K562 (cell line): ENCODE data around the gene TMEM184B. TPM values are rescaled to one million over a fixed set of nuclear protein-coding genes. Genes with fewer than 3 reads are reported as not detected.

ENCODE experiments used
- ATF7 ChIP-seq: fragments of 450-650 bp; IDR thresholded peaks from 2 replicates; pipeline ENCODE4 v1.7.1; 2014; ENCODE audit warnings: mild to moderate bottlenecking, moderate library complexity
- CCNT2 ChIP-seq: IDR thresholded peaks from 2 replicates; pipeline ENCODE4 v1.6.1; 2011; ENCODE audit warnings: borderline replicate concordance, low read depth, mild to moderate bottlenecking, moderate library complexity, mixed read lengths, low read length; ENCODE audit not compliant: insufficient read length; ENCODE audit errors: extremely low read depth
- ELF1 ChIP-seq: fragments of 200-800 bp; sonication (Bioruptor generic); IDR thresholded peaks from 2 replicates; pipeline ENCODE4 v1.6.1; 2016; ENCODE audit warnings: missing genetic modification characterization, missing compliant biosample characterization
- JUND ChIP-seq, 2 experiments: IDR thresholded peaks; 2 replicates in 1 of 2; 3 replicates in 1 of 2; pipeline ENCODE4 v1.6.1; 2011; ENCODE audit warnings: borderline replicate concordance in 2 of 2, low read depth in 2 of 2, low read length in 2 of 2, improper control_type of control experiment in 1 of 2, missing biosample characterization in 1 of 2, missing genetic modification characterization in 1 of 2, missing genetic modification reagents in 1 of 2
- MAZ ChIP-seq, 2 experiments: fragments of 450-650 bp in 1 of 2; sonication (generic) in 1 of 2; formaldehyde crosslinking; IDR thresholded peaks in 1 of 2; conservative IDR thresholded peaks in 1 of 2; 2 replicates each; pipeline versions ENCODE4 v1.4.0 to v1.5.0; 2020; ENCODE audit warnings: mild to moderate bottlenecking in 1 of 2, missing genetic modification reagents in 1 of 2
- RBBP5 ChIP-seq: fragments of 200-600 bp; sonication (generic); IDR thresholded peaks from 2 replicates; pipeline ENCODE4 v1.6.1; 2012; ENCODE audit warnings: borderline replicate concordance, mild to moderate bottlenecking, low read length, control low read depth, inconsistent platforms; ENCODE audit not compliant: insufficient read depth, poor library complexity, severe bottlenecking
- RFX7 ChIP-seq: fragments of 250-450 bp; sonication (Bioruptor Pico); IDR thresholded peaks from 2 replicates; pipeline ENCODE4 v1.5.1; 2021; ENCODE audit warnings: mild to moderate bottlenecking
- SUPT5H ChIP-seq: fragments of 450-650 bp; IDR thresholded peaks from 2 replicates; pipeline ENCODE4 v1.6.1; 2016
- ZBTB7A ChIP-seq: IDR thresholded peaks from 2 replicates; pipeline ENCODE4 v1.6.1; 2011; ENCODE audit warnings: low read depth, mild to moderate bottlenecking, low read length, moderate library complexity, borderline replicate concordance; ENCODE audit not compliant: control insufficient read depth
- polyA plus RNA-seq, 8 experiments: library from polyadenylated mRNA; depleted of rRNA in 4 of 8; stranded (reverse) in 5 of 8; unstranded in 3 of 8; fragments of >200 nt; fragmentation: Nextera tagmentation in 2 of 8; fragmentation: Illumina TruSeq in 1 of 8; extraction: Ambion mirVana in 2 of 8; extraction: Trizol in 1 of 8; gene quantifications; 2 replicates each; pipeline versions ENCODE4 v1.2.1 to v1.2.3, GENCODE V29; 2011 to 2014; ENCODE audit warnings: inconsistent platforms in 1 of 8, missing spikeins in 1 of 8
- total RNA-seq, 7 experiments: library from RNA; depleted of rRNA in 6 of 7; stranded (reverse); fragments of >200 nt in 6 of 7; fragmentation: Illumina TruSeq in 2 of 7; extraction: Trizol in 2 of 7; gene quantifications; 2 replicates each; pipeline versions ENCODE4 v1.2.1 to v1.2.3, GENCODE V29; 2011 to 2021; ENCODE audit warnings: low replicate concordance in 1 of 7
- TF ChIP-seq, protein P1 (sequence below): fragments of 450-650 bp; conservative IDR thresholded peaks from 2 replicates; pipeline ENCODE4 v1.6.1; 2016; ENCODE audit warnings: missing genetic modification characterization, low read depth, mild to moderate bottlenecking, control low read depth, missing compliant biosample characterization
- TF ChIP-seq, protein P2 (sequence below): fragments of 250-450 bp; sonication (Bioruptor Pico); IDR thresholded peaks from 2 replicates; pipeline ENCODE4 v1.4.0; 2020; ENCODE audit warnings: borderline replicate concordance
- TF ChIP-seq, protein P3 (sequence below), 2 experiments: fragments of 450-650 bp in 1 of 2; sonication (generic) in 1 of 2; formaldehyde crosslinking in 1 of 2; IDR thresholded peaks; 2 replicates each; pipeline versions ENCODE4 v1.7.1 to v1.9.0; 2016 to 2022; ENCODE audit warnings: inconsistent platforms in 1 of 2, mild to moderate bottlenecking in 1 of 2, missing genetic modification reagents in 1 of 2

TMEM184B gene
- total and polyA plus RNA-seq, 9 of the 15 experiments (the other 6 are each of a cell fraction or from before 2014, with no cell fraction given) = 0.31 to 25.1 (median 6.2) TPM

DNA sequence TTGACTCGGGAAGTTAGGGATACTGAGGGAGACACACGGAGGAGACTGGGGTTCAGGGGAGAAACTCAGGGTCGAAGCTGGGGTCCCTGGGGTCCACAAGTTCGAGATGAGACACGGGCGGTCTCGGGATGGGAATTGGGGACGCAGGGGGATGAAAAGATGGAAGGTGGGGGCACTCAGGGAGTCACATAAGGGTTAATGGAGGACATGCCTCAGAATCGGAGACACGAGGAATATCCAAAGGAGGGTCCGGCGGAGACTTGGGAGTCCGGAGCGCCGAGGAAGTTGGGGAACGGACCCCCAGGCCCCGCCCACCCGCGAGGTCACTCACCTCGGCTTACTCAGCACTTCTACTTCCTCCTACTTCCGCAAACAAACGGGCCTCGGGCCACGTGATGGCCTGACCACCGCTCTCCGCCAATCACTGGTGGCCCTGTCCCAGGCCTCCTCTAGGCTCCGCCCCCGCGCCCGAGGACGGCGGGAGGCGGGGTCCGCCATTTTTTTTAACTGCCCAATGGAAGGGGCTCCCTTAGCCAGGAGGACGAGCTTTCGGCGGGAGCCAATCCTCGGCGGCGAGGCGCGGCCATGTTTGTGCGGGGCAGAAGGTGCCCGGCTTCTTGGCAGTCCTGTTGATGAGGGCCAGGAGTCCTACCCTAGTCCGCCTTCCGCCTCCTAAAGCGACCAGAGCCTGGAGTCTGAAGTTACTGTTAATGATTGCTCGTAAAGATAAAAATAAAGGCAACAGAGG lies 91.2 kb downstream of the TMEM184B start, which contains the start of gene PLA2G6 (continued):
- TF ChIP-seq, protein P1, sequence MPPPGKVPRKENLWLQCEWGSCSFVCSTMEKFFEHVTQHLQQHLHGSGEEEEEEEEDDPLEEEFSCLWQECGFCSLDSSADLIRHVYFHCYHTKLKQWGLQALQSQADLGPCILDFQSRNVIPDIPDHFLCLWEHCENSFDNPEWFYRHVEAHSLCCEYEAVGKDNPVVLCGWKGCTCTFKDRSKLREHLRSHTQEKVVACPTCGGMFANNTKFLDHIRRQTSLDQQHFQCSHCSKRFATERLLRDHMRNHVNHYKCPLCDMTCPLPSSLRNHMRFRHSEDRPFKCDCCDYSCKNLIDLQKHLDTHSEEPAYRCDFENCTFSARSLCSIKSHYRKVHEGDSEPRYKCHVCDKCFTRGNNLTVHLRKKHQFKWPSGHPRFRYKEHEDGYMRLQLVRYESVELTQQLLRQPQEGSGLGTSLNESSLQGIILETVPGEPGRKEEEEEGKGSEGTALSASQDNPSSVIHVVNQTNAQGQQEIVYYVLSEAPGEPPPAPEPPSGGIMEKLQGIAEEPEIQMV = no peak
- peak; percentile 66 for TF ChIP-seq SUPT5H
- TF ChIP-seq, protein P2, sequence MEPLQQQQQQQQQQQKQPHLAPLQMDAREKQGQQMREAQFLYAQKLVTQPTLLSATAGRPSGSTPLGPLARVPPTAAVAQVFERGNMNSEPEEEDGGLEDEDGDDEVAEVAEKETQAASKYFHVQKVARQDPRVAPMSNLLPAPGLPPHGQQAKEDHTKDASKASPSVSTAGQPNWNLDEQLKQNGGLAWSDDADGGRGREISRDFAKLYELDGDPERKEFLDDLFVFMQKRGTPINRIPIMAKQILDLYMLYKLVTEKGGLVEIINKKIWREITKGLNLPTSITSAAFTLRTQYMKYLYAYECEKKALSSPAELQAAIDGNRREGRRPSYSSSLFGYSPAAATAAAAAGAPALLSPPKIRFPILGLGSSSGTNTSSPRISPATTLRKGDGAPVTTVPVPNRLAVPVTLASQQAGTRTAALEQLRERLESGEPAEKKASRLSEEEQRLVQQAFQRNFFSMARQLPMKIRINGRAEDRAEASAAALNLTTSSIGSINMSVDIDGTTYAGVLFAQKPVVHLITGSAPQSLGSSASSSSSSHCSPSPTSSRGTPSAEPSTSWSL (CRISPR knock-in tag) = no peak
- TF ChIP-seq ZBTB7A = peak; percentile 88
- TF ChIP-seq JUND (IDR thresholded peaks at IDR 0.05; ENCODE audit: borderline replicate concordance, low read depth, low read length) = peak; percentile 19; the same call in 1 of the 2 replicates
- no peak; the same call in 2 of the 3 replicates for TF ChIP-seq JUND (tag; IDR thresholded peaks at IDR 0.05; ENCODE audit: borderline replicate concordance, low read depth, low read length)
- TF ChIP-seq ELF1 (tag) = peak; percentile 96
- no peak for TF ChIP-seq RFX7 (CRISPR knock-in tag)
- TF ChIP-seq MAZ (CRISPR knock-in tag; conservative IDR thresholded peaks at IDR 0.05 in 1 of 2, IDR thresholded peaks at IDR 0.05 in 1 of 2) = peak in 1 of 2 experiments; percentile 50; a peak in 1 of 4 replicates
- TF ChIP-seq, protein P3, sequence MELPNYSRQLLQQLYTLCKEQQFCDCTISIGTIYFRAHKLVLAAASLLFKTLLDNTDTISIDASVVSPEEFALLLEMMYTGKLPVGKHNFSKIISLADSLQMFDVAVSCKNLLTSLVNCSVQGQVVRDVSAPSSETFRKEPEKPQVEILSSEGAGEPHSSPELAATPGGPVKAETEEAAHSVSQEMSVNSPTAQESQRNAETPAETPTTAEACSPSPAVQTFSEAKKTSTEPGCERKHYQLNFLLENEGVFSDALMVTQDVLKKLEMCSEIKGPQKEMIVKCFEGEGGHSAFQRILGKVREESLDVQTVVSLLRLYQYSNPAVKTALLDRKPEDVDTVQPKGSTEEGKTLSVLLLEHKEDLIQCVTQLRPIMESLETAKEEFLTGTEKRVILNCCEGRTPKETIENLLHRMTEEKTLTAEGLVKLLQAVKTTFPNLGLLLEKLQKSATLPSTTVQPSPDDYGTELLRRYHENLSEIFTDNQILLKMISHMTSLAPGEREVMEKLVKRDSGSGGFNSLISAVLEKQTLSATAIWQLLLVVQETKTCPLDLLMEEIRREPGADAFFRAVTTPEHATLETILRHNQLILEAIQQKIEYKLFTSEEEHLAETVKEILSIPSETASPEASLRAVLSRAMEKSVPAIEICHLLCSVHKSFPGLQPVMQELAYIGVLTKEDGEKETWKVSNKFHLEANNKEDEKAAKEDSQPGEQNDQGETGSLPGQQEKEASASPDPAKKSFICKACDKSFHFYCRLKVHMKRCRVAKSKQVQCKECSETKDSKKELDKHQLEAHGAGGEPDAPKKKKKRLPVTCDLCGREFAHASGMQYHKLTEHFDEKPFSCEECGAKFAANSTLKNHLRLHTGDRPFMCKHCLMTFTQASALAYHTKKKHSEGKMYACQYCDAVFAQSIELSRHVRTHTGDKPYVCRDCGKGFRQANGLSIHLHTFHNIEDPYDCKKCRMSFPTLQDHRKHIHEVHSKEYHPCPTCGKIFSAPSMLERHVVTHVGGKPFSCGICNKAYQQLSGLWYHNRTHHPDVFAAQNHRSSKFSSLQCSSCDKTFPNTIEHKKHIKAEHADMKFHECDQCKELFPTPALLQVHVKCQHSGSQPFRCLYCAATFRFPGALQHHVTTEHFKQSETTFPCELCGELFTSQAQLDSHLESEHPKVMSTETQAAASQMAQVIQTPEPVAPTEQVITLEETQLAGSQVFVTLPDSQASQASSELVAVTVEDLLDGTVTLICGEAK (IDR thresholded peaks at IDR 0.05) = no peak
- TF ChIP-seq, protein P3 (CRISPR knock-in tag; IDR thresholded peaks at IDR 0.05) = no peak
- peak; percentile 35; the same call in 1 of the 2 replicates for TF ChIP-seq ATF7
- no peak for TF ChIP-seq RBBP5
- TF ChIP-seq CCNT2 = no peak
